Gastroesophageal sphincter (tissue), 4 donors: ENCODE results near the gene JUP. TPM values are rescaled to one million over a fixed set of nuclear protein-coding genes. Genes with fewer than 3 reads are reported as not detected.

ENCODE experiments used
- ATAC-seq: fragments of 150-250 bp; one replicate; pipeline ENCODE4 v1.9.1; 2016; ENCODE audit warnings: mild to moderate bottlenecking, moderate library complexity
- H3K27ac ChIP-seq, 4 donors: fragments of 200-600 bp; sonication (generic) in 3 of 4; 1 replicate in 3 of 4; 2 replicates in 1 of 4; pipeline ENCODE4 v1.5.1; 2016 to 2019
- H3K27me3 ChIP-seq: fragments of 200-600 bp; sonication (generic); one replicate; pipeline ENCODE4 v1.5.1; 2019
- H3K36me3 ChIP-seq, 2 donors: fragments of 200-600 bp; sonication (generic); one replicate each; pipeline ENCODE4 v1.5.1; 2019; ENCODE audit warnings: control low read depth in 1 of 2
- H3K4me1 ChIP-seq, 3 donors: fragments of 200-600 bp; sonication (generic); 1 replicate in 2 of 3; 2 replicates in 1 of 3; pipeline ENCODE4 v1.5.1; 2016 to 2019; ENCODE audit warnings: control low read depth in 2 of 3
- H3K4me3 ChIP-seq, 2 donors: fragments of 200-600 bp; sonication (generic); one replicate each; pipeline ENCODE4 v1.5.1; 2019; ENCODE audit warnings: mild to moderate bottlenecking in 1 of 2, moderate library complexity in 1 of 2
- H3K9me3 ChIP-seq, 3 donors: fragments of 200-600 bp; sonication (generic); one replicate each; pipeline ENCODE4 v1.5.1; 2017 to 2019; ENCODE audit warnings: control low read depth in 2 of 3
- EP300 ChIP-seq: sonication (generic); formaldehyde crosslinking; IDR thresholded peaks from one replicate; pipeline ENCODE4 v1.6.1; 2017; ENCODE audit warnings: antibody characterized with exemption, mild to moderate bottlenecking
- POLR2A ChIP-seq, 2 donors: fragments of 450-650 bp; IDR thresholded peaks; one replicate each; pipeline ENCODE4 v1.6.1; 2017; ENCODE audit warnings: antibody characterized with exemption in 2 of 2, mild to moderate bottlenecking in 2 of 2, moderate library complexity in 1 of 2
- POLR2AphosphoS5 ChIP-seq: sonication (generic); formaldehyde crosslinking; IDR thresholded peaks from one replicate; pipeline ENCODE4 v1.6.1; 2017; ENCODE audit warnings: antibody characterized with exemption
- WGBS, 2 donors: methylation state at CpG; one replicate each; pipeline ENCODE4 v1.1.5; 2018; ENCODE audit warnings: low coverage in 1 of 2; 5-methylcytosine and 5-hydroxymethylcytosine counted together
- total RNA-seq, 4 donors: library from RNA; depleted of rRNA; stranded (reverse); fragments of >200 nt; gene quantifications; one replicate each; pipeline ENCODE4 v1.1.0, GENCODE V29; 2016
- TF ChIP-seq, protein P1 (sequence below), 4 experiments: fragments of 200-600 bp in 2 of 4; fragments of 450-650 bp in 2 of 4; sonication (generic) in 1 of 4; IDR thresholded peaks; one replicate each; pipeline ENCODE4 v1.5.1; 2017 to 2019; ENCODE audit warnings: antibody characterized with exemption in 4 of 4, mild to moderate bottlenecking in 2 of 4, moderate library complexity in 2 of 4

Gene JUP
- total RNA-seq, 4 donors from 2014 or later = 30.8 to 60.9 (median 41.7) TPM

DNA sequence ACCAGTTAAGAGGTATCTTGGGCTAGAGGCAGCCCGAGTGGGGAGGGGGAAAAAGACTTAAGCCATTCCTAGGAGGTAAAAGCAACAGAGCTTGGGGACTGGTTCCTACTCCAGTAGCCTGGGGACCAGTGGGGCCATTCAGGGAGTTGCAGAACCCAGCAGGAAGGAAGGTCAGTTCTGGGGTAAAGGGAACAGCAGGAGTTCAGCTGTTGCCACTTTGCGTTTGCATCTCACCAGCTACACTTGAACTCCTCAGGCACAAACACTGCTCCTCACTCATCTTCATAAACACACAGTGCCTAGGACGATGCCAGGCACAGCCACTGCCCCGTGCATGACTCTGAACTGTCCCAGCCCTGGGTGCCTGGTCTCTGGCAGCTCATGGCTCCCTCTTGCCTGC, 56.0 kb downstream of the JUP start:
- H3K4me3 ChIP-seq = no peak overlapping the region
- no peak for ATAC-seq
- WGBS, 2 donors = 27 to 55% methylated on average over 3 to 4 of the region's 4 CpGs
- H3K27ac ChIP-seq = no peak overlapping the region
- peaks cover 63% of the 10 kb centered on the region for H3K27me3 ChIP-seq
- peaks cover 0 to 21% (median 16%) of the 10 kb centered on the region in 3 donors for H3K4me1 ChIP-seq
- TF ChIP-seq, protein P1, sequence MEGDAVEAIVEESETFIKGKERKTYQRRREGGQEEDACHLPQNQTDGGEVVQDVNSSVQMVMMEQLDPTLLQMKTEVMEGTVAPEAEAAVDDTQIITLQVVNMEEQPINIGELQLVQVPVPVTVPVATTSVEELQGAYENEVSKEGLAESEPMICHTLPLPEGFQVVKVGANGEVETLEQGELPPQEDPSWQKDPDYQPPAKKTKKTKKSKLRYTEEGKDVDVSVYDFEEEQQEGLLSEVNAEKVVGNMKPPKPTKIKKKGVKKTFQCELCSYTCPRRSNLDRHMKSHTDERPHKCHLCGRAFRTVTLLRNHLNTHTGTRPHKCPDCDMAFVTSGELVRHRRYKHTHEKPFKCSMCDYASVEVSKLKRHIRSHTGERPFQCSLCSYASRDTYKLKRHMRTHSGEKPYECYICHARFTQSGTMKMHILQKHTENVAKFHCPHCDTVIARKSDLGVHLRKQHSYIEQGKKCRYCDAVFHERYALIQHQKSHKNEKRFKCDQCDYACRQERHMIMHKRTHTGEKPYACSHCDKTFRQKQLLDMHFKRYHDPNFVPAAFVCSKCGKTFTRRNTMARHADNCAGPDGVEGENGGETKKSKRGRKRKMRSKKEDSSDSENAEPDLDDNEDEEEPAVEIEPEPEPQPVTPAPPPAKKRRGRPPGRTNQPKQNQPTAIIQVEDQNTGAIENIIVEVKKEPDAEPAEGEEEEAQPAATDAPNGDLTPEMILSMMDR (IDR thresholded peaks at IDR 0.05) = no peak
- TF ChIP-seq POLR2A (IDR thresholded peaks at IDR 0.05) (no peak), POLR2AphosphoS5 (no peak), EP300 (no peak)
- H3K36me3 ChIP-seq = no peaks in the 10 kb centered on the region
- H3K9me3 ChIP-seq = no peaks in the 10 kb centered on the region

DNA sequence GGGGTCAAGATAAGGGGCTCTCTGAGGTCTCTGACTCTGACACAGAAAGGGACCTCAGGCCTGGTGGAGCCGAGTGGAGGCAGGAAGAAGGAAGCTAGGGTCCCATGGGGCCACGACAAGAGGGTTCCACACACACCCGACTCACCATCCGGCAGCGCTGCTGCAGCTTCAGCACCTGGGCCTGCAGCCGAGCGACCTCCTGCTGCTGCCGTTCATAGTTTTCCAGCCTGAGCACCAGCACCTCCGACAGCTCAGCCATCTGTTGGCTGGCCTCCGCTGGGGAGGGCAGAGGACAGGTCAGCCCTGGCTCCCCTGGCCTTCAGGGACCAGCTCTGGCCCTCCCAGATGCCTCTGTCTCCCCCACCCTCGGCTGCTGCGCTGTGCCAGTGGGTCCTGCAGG, 58.5 kb downstream of the JUP start:
- H3K9me3 ChIP-seq = no peaks in the 10 kb centered on the region
- WGBS, 2 donors = no CpG with 5 or more reads among the region's 12 CpGs

DNA sequence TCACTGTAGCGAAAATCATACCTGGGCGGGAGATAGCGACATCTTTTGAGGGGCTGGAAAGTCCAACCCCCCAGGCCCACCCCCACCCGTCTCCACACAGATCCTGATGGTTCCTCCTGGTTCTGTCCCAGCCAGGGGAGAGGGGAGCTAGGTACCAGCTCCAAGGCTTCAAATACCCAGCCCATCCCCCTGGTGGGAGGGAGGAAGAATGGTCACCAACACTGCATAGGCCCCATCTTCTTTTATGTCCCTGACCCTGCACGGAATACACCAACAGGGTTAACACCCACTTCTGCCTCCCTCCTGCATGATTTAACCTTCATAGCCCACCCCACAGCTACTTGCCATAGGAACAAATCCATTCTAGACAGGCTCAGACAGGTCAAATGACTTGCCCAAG, 61.4 kb downstream of the JUP start:
- H3K27ac ChIP-seq = no peak overlapping the region
- H3K4me3 ChIP-seq = no peak overlapping the region
- ATAC-seq = no peak
- peaks cover 15% of the 10 kb centered on the region for H3K27me3 ChIP-seq
- no peaks in the 10 kb centered on the region for H3K36me3 ChIP-seq
- TF ChIP-seq POLR2A (IDR thresholded peaks at IDR 0.05) (no peak), POLR2AphosphoS5 (no peak), EP300 (no peak)
- TF ChIP-seq, protein P1 (IDR thresholded peaks at IDR 0.05) = no peak
- 80% methylated on average over 1 to 3 of the region's 5 CpGs for WGBS, 2 donors
- H3K4me1 ChIP-seq = no peaks in the 10 kb centered on the region
- no peaks in the 10 kb centered on the region for H3K9me3 ChIP-seq

More for the DNA sequence above, 58.5 kb downstream of the JUP start:
- no peaks in the 10 kb centered on the region for H3K4me1 ChIP-seq
- ATAC-seq = no peak
- H3K27me3 ChIP-seq = peaks cover 44% of the 10 kb centered on the region
- no peak overlapping the region for H3K4me3 ChIP-seq
- no peak overlapping the region for H3K27ac ChIP-seq
- no peak for TF ChIP-seq POLR2A (IDR thresholded peaks at IDR 0.05)
- TF ChIP-seq POLR2AphosphoS5 = no peak
- no peak for TF ChIP-seq EP300
- TF ChIP-seq, protein P1 (IDR thresholded peaks at IDR 0.05) = no peak
- H3K36me3 ChIP-seq = no peaks in the 10 kb centered on the region

DNA sequence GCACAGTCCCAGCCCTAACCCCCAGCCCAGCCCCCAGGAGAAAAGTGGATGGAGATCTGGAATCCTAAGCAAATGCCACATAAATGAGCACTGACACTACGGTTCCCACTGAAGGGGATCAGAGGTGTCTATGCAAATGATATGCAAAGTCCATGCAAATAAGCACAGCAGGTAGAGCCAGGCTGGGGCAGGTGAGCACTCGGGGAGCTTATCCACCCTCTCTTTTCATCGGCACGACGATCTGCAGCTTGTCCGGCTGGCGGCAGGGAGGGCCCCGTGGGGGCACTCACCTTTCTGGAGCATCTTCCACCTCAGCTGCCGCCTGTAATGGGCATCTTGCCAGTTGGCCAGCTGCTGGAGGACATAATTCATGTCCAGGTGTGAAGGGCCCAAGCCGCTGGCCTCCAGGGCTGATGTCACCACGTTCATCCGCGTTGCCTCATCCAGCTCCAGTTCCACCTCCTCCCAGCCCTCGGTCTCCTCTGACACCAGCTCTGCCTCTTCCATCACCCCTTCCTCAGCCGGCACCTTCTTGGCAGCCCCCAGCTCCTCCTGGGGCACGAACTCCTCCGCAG, 61.9 kb downstream of the JUP start:
- ATAC-seq = no peak
- H3K9me3 ChIP-seq = no peaks in the 10 kb centered on the region
- H3K36me3 ChIP-seq = no peaks in the 10 kb centered on the region
- 52% methylated on average over 6 of the region's 17 CpGs; no CpG with 5 or more reads in 1 of the 2 donors for WGBS, 2 donors
- H3K27ac ChIP-seq = no peak overlapping the region
- no peak overlapping the region for H3K4me3 ChIP-seq
- no peaks in the 10 kb centered on the region for H3K4me1 ChIP-seq
- peaks cover 13% of the 10 kb centered on the region for H3K27me3 ChIP-seq
- TF ChIP-seq, protein P1 (IDR thresholded peaks at IDR 0.05) = no peak
- no peak for TF ChIP-seq POLR2A (IDR thresholded peaks at IDR 0.05)
- TF ChIP-seq POLR2AphosphoS5 = no peak
- no peak for TF ChIP-seq EP300

DNA sequence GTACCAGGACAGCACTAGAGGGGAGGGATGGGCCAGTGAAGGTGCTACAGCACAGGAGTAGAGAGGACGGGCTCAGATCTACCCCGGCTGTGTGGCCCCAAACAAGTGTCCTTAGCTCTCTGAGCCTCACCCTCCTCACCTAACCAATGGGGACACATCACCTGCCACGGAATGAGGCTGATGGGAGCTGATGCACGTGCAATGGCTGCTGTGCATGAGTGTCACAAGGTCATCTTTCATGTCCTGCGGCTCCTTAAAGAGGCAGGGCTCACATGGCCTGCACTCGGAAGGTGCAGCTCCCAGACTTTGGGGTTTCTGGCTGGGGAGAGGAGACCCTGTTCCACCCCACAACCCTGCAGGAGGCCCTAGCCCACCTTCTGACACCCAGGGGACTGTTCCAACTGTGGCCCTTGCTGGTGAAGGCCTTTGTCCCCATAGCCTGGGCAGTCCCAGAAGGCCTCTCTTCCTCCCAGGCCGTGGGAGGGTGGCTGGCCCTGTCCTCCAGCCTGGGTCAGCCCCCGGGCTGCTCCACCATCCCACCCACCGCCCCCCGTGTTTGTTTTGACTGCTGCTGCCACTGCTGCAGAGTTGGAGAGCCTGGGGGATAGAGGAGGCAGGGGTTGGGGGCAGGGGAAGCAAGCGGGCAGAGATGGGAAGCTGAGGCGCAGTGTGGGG, 62.6 kb downstream of the JUP start:
- Histone ChIP-seq H3K9me3 (no peaks in the 10 kb centered on the region), H3K4me3 (no peak overlapping the region), H3K36me3 (no peaks in the 10 kb centered on the region), H3K4me1 (no peaks in the 10 kb centered on the region), H3K27ac (no peak overlapping the region), H3K27me3 (peaks cover 11% of the 10 kb centered on the region)
- TF ChIP-seq POLR2A (IDR thresholded peaks at IDR 0.05) (no peak), POLR2AphosphoS5 (no peak), EP300 (no peak)
- TF ChIP-seq, protein P1 (IDR thresholded peaks at IDR 0.05) = no peak
- 84% methylated on average over 4 of the region's 12 CpGs; no CpG with 5 or more reads in 1 of the 2 donors for WGBS, 2 donors
- ATAC-seq = no peak
